GM19324 (cell line): ENCODE measurements around the gene AGPAT2.

Source experiments
- ATAC-seq: cut with Tn5 transposase; IDR thresholded peaks from one replicate; pipeline ENCODE4 v1.9.1; 2021; ENCODE audit warnings: mild to moderate bottlenecking, moderate library complexity; ENCODE audit not compliant: unreplicated experiment, low FRiP score

Gene AGPAT2

DNA sequence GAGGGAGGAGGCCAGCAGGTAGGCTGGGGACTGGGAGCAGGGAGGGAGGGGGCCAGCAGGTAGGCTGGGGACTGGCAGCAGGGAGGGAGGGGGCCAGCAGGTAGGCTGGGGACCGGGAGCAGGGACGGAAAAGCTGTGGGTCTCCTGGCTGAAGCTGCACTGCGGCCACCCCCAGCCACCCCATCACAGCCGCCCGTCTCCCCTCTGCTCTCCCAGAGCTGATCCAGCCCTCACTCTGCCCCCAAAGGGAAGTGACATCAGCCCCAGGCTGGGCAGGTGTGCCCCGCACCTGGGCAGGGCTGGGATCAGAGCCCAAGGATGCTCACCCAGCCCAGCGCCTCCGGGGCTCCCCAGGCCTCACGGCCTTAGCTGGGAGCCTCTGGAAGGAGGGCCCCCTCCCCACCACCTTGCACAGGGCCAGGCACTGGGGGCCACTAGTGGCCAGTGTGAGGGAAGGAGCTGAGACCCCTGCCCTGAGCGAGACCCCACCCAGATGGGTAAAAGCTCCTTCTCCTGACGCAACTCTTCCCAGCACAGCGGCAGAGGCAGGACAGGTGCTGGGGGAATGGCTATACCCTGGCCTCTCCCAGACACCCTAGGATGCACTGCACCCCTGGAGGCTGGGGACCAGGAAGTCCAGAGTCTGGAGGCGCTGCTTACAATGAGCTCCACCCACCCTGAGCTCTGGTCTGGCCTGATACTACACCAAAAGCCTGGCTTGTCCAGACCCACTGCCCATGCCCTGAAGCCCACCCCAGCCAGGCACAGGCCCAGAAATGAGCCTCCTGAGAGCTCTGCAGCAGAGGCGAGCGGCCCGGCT lies 11.6 kb downstream of the AGPAT2 start:
- no peak for ATAC-seq

DNA sequence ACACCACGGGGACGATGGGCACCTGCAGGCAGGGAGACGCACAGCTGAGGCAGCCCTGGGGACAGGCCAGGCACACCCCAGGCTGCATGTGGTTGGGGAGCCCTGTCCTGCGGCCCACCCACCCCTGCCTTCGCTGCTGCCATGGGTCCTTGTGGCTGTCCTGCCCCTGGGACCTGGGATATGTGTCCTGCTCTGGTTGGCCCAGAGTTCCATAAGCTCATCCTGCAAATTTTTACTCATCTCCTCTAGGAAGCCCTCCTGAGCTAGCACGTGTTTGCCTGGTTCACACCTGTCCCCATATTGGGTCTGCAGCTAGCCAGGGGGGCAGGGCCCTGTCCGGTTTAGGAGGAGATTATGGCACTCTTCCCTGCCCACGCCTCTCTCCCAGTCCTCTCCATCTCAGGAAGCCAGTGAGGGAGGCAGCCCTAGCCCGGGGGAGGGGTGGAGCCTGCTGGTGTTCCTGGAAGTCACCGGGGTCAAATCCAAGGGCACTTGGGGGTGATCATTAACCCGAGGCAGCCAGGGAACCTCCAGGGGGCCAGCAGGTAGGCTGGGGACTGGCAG lies 12.4 kb downstream of the AGPAT2 start:
- ATAC-seq: no peak

DNA sequence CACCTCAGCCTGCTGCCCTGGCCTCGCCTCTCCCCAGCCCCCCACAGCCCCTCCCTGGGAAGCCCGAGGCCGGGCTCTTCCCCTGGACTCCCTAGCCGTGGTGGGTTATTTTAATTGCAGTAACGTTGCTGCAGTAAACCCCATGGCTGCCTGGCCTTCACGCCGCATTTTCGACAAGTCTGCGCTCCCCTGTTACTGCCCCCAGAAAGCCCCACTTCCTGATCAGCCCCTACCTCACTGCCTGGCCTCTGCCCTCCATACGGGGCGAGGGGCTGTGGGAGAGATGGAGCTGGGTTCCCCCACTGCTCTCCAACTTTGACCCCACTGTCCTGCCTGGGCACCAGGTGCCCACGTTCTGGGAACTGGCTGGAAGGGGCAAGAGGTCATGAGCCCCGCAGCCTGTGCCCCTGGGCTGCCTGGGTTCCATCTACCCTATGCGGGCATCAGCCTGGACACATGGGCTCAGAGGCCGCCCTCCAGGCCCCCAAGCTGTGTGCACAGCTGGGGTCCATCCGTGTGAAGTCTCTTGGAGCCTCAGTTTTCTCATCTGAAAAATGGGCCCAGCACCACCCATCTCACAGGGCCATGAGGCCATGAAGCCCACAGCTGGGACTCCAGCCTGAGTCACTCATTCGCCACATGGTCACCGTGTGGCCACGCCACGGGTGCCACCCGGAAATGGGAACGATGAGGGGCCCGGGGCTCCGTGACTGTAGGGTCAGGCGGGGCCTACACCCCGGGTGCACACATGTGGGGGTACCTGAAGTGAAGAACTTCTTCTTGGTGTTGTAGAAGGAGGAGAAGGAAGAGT lies 13.1 kb downstream of the AGPAT2 start:
- no peak for ATAC-seq

DNA sequence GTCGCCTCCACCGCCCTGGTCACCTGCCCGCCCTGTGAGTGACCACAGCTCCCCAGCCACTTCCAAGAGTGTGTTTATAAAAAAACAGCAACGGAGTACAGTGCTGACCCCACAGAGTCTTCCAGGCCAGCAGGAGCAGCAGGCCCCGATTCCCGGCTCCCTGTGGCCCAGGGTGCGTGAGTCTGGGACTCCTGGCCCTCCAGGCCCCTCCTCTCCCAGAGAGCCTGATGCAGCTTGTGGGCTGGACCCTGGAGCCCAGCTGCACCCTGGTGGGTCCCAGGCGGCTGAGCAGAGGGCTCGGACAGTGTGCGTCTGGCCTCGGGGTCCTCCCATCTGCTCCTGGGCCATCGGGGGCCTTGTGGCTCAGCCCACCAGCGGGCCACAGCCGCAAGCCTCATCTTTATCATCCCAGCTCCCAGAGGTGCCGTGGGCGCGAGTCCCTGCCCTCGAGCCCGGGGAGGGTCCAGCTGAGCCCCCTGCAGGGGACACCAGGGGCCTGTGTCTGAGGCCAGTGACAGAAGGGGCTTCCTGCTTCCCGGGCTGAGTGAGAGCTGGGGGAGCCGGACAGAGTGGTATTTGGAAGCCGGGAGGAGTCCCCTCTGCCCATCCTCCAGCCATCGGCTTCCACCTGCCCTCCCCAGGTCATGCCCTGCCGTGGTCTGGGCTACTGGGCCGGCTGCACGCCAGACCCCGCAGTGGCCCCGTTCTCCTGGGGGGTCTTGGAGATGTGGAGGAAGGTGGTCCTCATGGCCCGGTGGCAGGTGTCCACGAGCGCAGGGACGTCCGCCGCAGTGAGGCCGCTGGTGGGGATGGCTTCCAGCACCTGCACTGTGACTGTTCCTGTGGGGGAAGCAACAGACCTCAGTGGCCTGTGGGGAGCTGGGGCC lies 13.9 kb downstream of the AGPAT2 start:
- ATAC-seq: no peak

DNA sequence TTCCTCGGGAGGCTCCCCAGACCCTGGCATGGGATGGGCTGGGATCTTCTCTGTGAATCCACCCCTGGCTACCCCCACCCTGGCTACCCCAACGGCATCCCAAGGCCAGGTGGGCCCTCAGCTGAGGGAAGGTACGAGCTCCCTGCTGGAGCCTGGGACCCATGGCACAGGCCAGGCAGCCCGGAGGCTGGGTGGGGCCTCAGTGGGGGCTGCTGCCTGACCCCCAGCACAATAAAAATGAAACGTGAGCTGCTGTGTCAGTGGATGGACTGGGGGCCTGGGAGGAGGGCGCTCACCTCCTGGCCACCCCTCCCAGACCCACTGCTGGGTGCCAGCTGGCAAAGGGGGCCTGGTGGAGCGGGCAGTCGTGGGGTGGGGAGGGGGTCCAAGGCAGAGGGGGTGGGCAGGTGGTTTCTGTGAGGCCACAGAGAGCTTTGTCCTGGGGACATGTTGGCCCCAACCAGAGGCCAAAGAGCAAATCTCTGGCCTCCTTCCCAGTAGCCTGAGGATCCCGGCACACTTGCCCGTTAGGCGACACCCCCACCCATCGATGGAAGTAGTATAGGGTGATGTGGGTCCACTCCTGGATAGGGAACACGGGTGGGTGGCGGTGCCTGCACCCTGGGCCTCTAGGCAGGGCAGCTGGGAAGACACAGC lies 14.7 kb downstream of the AGPAT2 start:
- ATAC-seq: no peak

DNA sequence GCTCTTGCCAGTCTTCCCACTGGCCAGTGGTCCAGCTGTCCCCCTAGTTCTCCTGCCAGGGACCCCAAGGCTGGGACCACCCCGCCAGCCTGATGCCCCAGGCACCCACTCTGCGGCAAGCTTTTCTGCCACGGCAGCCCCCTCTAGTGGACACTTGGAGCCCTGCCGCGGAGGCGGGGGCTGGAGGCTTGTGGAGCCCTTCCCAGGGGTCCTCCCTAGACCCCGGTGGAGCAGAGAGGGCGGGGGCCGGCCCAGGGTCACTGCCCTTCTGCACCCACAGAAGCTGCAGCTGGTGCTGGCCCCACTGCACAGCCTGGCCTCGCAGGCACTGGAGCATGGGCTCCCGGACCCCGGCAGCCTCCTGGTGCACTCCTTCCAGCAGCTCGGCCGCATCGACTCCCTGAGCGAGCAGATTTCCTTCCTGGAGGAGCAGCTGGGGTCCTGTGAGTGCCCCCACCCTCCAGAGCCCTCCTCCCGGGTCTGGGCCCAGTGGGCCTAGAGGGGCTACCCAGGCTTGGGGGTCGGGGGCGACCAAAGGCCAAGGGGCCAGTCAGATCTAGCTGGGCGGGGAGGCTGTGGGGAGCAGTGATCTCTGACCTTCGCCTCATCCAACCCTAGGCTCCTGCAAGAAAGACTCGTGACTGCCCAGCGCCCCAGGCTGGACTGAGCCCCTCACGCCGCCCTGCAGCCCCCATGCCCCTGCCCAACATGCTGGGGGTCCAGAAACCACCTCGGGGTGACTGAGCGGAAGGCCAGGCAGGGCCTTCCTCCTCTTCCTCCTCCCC lies 15.4 kb downstream of the AGPAT2 start:
- ATAC-seq: no peak

DNA sequence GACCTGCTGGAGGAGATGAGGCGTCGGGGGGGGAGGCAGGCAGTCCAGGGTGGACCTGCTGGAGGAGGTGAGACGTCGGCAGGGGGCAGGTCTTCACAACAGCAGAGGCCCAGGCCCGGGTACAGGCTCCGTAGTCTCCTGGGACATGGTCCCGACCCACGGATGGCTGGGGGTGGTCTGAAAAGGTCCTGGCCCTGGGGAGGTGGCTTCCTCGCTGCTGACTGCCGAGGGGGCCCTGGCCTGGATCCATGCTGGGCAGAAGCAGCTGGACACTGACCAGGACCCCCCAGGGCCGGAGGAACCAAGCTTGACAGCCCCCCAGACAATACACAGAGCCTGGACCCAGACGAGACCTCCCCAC lies 16.0 kb downstream of the AGPAT2 start:
- ATAC-seq: no peak

DNA sequence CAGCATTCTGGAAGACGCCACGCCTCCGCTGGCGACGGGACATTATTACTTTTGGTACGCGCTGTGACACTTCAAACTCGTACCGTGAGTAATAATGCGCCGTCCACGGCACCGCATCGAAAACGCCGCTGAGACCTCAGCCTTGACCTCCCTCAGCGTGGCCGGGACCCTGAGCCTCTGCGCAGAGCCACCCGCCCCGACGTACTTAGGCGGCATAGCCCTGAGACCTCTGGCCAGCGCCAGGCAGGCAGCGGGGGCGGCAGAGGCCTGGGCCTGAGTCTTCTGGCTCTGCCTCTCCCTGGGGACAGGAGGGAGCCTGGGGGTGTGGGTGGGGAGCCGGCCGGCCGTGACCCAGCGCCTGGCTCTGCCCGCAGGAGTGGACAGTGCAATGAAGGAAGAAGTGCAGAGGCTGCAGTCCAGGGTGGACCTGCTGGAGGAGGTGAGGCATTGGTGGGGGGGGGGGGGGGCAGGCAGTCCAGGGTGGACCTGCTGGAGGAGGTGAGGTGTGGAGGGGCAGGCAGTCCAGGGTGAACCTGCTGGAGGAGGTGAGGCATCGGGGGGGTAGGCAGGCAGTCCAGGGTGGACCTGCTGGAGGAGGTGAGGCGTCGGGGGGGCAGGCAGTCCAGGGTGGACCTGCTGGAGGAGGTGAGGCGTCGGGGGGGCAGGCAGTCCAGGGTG lies 16.5 kb downstream of the AGPAT2 start:
- ATAC-seq: no peak

DNA sequence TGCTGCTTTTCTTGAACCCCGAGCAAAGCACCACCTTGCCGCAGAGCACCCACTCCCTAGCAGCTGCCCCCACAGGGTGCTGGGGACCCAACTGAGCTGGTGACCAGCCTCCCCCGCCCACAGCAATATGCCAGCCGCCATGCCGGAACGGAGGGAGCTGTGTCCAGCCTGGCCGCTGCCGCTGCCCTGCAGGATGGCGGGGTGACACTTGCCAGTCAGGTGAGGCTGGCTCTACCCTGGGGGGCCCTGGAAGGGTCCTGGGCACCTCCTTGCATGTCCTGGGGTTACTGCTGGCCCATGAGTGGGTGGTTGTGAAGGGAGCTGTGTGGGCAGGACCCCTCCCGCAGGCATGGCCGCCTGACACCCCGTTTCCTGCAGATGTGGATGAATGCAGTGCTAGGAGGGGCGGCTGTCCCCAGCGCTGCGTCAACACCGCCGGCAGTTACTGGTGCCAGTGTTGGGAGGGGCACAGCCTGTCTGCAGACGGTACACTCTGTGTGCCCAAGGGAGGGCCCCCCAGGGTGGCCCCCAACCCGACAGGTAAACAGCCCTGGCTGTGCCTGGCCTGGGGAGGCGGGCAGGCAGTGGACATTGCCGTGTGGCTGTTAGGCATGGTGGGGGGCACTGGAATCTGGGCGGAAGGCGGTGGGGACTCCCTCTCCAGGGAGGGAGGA lies 17.3 kb downstream of the AGPAT2 start:
- ATAC-seq: no peak

DNA sequence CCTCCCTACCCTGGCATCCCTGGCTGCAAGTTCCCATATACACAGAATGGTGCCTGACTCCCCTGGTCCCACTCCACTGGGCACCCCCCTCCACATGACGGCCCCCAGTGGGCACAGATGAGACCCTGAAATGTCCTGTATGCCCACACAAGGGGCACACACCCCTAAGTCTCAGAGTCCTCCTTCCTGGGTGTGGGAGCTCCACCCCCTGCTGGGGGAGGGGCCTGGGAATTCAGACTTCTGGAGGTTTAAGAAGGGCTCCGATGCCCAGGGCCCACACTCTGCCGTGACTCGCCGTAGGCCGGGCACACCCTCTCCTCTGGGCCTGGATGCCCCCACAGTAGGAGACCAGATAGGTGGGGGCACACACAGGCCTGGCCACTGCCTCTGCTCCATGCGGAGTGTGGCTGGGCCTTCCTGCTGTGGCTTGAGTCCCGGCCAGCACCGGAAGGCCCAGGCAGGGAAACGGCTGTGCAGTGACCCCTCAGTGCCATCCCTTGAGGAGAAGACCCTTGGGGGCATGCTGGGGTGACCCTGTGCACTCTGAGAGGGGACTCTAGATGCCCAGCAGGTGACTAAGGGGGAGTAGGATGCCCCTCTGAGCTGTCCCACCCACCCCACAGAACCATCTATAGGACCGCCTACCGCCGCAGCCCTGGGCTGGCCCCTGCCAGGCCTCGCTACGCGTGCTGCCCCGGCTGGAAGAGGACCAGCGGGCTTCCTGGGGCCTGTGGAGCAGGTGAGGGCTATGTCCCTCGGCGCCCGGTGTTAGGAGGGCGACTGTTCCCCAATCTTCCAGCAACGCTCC lies 18.1 kb downstream of the AGPAT2 start:
- ATAC-seq: no peak

DNA sequence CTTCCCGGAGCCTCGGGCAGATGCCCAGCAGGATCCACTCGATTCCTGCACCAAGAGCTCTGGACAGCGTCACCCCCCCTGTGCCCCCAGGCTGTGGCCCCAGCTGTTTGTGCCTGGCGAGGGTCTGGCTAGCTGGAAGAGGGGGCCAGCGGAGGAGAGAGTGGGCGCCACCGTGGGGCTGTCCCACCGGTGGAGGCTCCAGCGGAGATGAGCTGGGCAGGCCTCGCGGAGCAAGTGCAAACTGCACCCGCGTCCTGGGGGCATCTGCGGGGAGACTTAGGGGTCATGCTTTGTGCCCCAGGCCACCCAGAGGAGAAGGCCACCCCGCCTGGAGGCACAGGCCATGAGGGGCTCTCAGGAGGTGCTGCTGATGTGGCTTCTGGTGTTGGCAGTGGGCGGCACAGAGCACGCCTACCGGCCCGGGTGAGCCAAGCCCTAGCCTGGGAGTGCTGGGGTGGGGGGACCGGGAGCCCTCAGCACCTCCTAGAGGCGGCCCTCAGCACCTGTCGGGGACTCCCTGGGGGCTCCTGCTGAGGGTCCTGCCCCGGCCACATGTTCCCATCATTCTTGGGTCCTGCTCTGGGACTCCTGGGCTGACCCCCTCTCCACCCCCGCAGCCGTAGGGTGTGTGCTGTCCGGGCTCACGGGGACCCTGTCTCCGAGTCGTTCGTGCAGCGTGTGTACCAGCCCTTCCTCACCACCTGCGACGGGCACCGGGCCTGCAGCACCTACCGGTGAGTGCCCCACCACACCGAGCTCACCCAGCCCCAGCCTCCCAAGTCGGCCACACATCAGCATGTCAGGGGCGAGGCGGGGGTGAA lies 19.1 kb downstream of the AGPAT2 start:
- ATAC-seq: no peak

DNA sequence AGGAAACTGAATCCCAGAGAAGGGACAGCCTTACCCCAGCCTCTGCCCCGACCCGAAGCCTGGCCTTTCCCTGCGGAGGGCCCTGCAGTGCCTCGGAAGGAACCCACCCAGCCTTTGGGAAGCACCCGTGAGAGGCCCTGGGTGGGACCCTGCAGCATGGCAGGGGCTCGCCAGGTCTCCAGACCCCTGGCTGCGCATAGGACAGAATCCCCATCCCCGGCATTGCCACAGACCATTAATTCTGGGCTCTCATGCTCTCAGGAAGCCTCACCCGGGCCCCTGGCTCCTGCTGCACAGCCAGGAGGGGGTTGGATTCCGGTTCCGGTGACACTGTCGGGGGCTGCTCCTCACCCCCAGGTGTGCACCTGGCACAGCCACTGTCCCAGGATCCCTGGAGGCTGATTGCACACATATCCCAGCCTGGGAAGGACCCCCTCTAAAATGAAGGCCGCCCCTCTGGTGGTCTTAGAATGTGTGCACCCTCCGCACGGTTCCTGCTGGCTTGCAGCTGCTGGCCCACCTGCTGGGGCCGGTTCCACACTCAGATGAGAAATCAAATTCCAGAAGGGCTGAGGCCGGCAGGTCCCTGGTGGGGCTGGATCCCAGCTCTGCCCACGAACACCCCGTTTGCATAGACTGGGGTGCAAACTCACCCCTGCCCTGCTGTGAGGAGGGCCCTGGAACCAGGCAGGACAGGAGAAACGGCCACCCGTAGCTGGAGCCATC lies 19.9 kb downstream of the AGPAT2 start:
- no peak for ATAC-seq

DNA sequence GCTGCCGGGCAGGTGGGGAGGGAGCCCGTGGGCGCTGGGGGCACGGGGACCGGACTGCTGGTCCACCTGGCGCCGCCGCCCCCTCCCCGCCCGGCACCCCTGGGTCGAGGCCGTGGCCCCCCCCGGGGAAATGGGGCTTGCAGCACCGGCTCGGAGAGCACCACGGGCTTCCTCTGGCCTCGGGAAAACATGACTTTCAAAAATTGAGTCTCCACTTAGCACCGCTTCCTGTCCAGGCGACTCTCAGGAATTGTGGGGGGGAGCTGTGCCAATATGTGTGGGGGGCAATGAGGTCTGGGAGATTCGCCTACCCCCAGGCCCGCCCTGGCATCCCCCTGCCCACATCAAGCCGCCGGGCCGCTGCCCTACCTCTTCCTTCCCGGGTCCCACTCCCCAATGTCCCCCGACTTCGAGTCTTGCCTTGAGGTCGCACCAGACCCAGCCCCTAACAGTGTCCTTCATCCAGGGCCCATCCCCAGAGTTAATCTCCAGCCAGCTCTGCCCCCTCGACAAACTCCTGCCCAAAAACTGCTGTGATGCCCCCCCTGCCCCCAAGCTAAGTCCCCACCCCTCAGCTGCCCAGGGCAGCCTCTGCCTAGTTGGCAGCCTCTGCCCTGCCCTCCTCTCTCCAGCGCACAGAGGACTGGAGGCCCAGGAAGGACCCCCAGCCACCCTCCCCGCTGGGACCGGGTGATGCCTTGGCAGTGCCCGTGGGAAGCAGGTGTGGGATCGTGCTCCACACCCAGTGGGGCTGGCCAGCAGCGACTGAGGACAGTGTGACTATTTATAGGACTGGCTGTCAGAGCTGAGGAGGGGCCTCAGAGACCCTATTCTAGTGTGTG lies 20.7 kb downstream of the AGPAT2 start:
- ATAC-seq: no peak

DNA sequence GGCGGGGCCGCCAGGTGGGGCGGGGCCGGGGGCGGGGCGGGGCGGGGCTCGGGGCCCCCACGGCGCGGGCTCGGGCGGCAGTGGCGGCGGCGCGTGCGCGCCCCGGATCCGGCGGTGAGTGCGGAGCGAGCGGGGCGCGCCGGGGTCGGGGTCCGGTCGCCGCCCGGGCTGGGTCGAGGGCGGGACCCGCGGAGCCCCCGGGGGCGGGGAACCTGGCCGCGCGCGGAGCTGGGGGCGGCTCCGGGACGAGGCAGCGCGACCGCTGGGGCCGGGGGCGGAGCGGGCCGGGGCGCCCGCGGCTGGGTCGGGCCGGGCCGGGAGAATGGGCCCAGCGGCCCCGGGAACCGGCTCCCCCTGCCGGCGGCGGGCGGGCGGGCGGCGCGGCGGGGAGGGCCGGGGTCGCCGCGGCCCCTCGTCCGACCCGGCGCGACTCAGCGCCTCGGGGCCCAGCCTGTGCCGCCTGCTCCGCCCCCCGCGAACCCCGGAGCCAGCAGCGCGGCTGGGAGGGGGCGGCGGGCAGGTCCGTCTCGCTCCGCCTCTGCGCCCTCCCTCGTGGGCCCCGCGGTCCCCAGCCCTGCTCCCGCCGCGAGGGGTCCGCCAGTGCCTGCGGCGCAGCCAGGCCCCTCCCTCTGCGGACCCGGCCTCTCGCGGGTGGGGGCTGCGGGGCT lies 21.4 kb downstream of the AGPAT2 start:
- ATAC-seq: no peak
